NCI-H128 (cell line): ENCODE measurements around the gene TNFAIP6.

ENCODE experiments used
- DNase-seq: peaks from one replicate; lab custom pipeline; 2025; ENCODE audit not compliant: unreplicated experiment; lab: John Stamatoyannopoulos, UW

Gene TNFAIP6

GRCh38 chr2:151359768-151360461 lies 2.5 kb downstream of the TNFAIP6 start:
- DNase-seq: no peak

GRCh38 chr2:151361674-151362370 lies 4.4 kb downstream of the TNFAIP6 start:
- no peak for DNase-seq

- DNase-seq: no peak
These were observed 6.3 kb downstream of the TNFAIP6 start for GRCh38 chr2:151363709-151364108.

- no peak for DNase-seq
These were observed 10.2 kb downstream of the TNFAIP6 start for GRCh38 chr2:151367571-151367970.

GRCh38 chr2:151374436-151374835 lies 17.0 kb downstream of the TNFAIP6 start:
- no peak for DNase-seq

GRCh38 chr2:151379169-151379568 lies 21.8 kb downstream of the TNFAIP6 start:
- no peak for DNase-seq

GRCh38 chr2:151380580-151381235 lies 23.3 kb downstream of the TNFAIP6 start:
- no peak for DNase-seq

- DNase-seq: no peak
These were observed 23.9 kb downstream of the TNFAIP6 start for GRCh38 chr2:151381266-151381665.

- no peak for DNase-seq
These were observed 30.6 kb downstream of the TNFAIP6 start for GRCh38 chr2:151388011-151388410.

GRCh38 chr2:151391436-151391835 lies 34.0 kb downstream of the TNFAIP6 start:
- no peak for DNase-seq

- no peak for DNase-seq
These were observed 37.1 kb downstream of the TNFAIP6 start for GRCh38 chr2:151394509-151394908.

- no peak for DNase-seq
These were observed 38.4 kb downstream of the TNFAIP6 start for GRCh38 chr2:151395509-151396374.

- no peak for DNase-seq
These were observed 42.6 kb downstream of the TNFAIP6 start for GRCh38 chr2:151399981-151400380.

GRCh38 chr2:151401149-151401548 lies 43.8 kb downstream of the TNFAIP6 start:
- no peak for DNase-seq

- no peak for DNase-seq
These were observed 46.5 kb downstream of the TNFAIP6 start for GRCh38 chr2:151403914-151404313.

GRCh38 chr2:151405376-151405775 lies 48.0 kb downstream of the TNFAIP6 start:
- DNase-seq: no peak

- no peak for DNase-seq
These were observed 49.9 kb downstream of the TNFAIP6 start for GRCh38 chr2:151407281-151407680.

- DNase-seq: no peak
These were observed 51.6 kb downstream of the TNFAIP6 start for GRCh38 chr2:151408788-151409600.

GRCh38 chr2:151409601-151410484 lies 52.5 kb downstream of the TNFAIP6 start, which contains the start of gene RIF1:
RIF1 (plus strand) TSS chr2:151409902; CDS start chr2:151410424, 522 bp downstream.
- peak; percentile 80 for DNase-seq
